Panc1 (cell line): ENCODE measurements around the gene MYL9. TPM values are rescaled to one million over a fixed set of nuclear protein-coding genes. Genes with fewer than 3 reads are reported as not detected.

ENCODE experiments used
- ATAC-seq: fragments of 200-7000 bp; cut with Tn5 transposase; 2 replicates; pipeline ENCODE4 v1.9.1; 2020; ENCODE audit warnings: mild to moderate bottlenecking, moderate library complexity
- BruUV-seq: library from RNA; stranded (reverse); fragments of 400-500 nt; replicated peaks from 2 replicates; lab custom pipeline; 2021; lab: Mats Ljungman, UMichigan
- CTCF ChIA-PET: fragments of 300-600 bp; sonication (Branson Sonifier 250); formaldehyde crosslinking; loops from one replicate; lab custom pipeline; 2022; ENCODE audit warnings: antibody characterized with exemption; lab: Charles Lee
- POLR2A ChIA-PET: fragments of 300-600 bp; sonication (Branson Sonifier 250); formaldehyde crosslinking; loops from one replicate; lab custom pipeline; 2022; ENCODE audit warnings: antibody characterized with exemption; lab: Charles Lee
- DNase-seq: peaks from one replicate; pipeline ENCODE4 v3.0.0-alpha.2; 2010; ENCODE audit warnings: low read depth, low spot score
- H3K27ac ChIP-seq: 2 replicates; pipeline ENCODE4 v1.5.1; 2011; ENCODE audit warnings: mild to moderate bottlenecking, low read length, inconsistent platforms
- H3K27me3 ChIP-seq: fragments of 200-500 bp; sonication (Bioruptor generic); 2 replicates; pipeline ENCODE4 v1.6.0; 2014; ENCODE audit warnings: low read length, inconsistent platforms; ENCODE audit not compliant: control insufficient read depth, insufficient read depth
- H3K36me3 ChIP-seq: fragments of 200-500 bp; sonication (Bioruptor generic); 2 replicates; pipeline ENCODE4 v1.5.1; 2014; ENCODE audit warnings: inconsistent platforms, mild to moderate bottlenecking, low read length, moderate library complexity; ENCODE audit not compliant: control insufficient read depth, insufficient read depth
- H3K4me1 ChIP-seq: 2 replicates; pipeline ENCODE4 v1.5.1; 2011; ENCODE audit warnings: inconsistent platforms, mild to moderate bottlenecking, low read length, moderate library complexity; ENCODE audit not compliant: control insufficient read depth, insufficient read depth
- H3K4me3 ChIP-seq, 2 experiments: 2 replicates each; pipeline ENCODE4 v1.5.1; 2011 to 2012; ENCODE audit warnings: low read depth in 2 of 2, low read length in 2 of 2, mild to moderate bottlenecking in 2 of 2, inconsistent platforms in 1 of 2, moderate library complexity in 1 of 2
- H3K9me3 ChIP-seq: fragments of 200-500 bp; sonication (Bioruptor generic); 2 replicates; pipeline ENCODE4 v1.5.1; 2014; ENCODE audit warnings: low read depth, mild to moderate bottlenecking, inconsistent platforms, low read length, moderate library complexity; ENCODE audit not compliant: control insufficient read depth, insufficient read depth
- POLR2AphosphoS5 ChIP-seq: IDR thresholded peaks from 2 replicates; pipeline ENCODE4 v1.6.1; 2012; ENCODE audit warnings: mild to moderate bottlenecking, low read depth, low read length, moderate library complexity
- SIN3A ChIP-seq: IDR thresholded peaks from 2 replicates; pipeline ENCODE4 v1.6.1; 2012; ENCODE audit warnings: low read depth, mild to moderate bottlenecking, low read length, moderate library complexity, borderline replicate concordance; ENCODE audit not compliant: insufficient read depth
- TCF7L2 ChIP-seq: IDR thresholded peaks from 2 replicates; pipeline ENCODE4 v1.6.1; 2011; ENCODE audit warnings: mild to moderate bottlenecking, low read depth, low read length, inconsistent platforms
- in situ Hi-C: cut with HindIII; loops from 2 replicates; pipeline ENCODE4 v1.10.0; 2016; ENCODE audit warnings: low sequenced_read_pairs, low pct_unique_long_range_greater_than_20kb
- intact Hi-C: fragments of 100-400 bp; cut with micrococcal nuclease; formaldehyde crosslinking; loops from one replicate; pipeline ENCODE4 v1.10.0; 2022; ENCODE audit not compliant: unreplicated experiment
- total RNA-seq: library from RNA; stranded (reverse); gene quantifications from one replicate; pipeline ENCODE4 v1.2.1, GENCODE V29; 2021; ENCODE audit not compliant: unreplicated experiment
- TF ChIP-seq, protein P1 (sequence below): fragments of 450-650 bp; IDR thresholded peaks from 2 replicates; pipeline ENCODE4 v1.5.1; 2017; ENCODE audit warnings: mild to moderate bottlenecking
- TF ChIP-seq, protein P2 (sequence below), 2 experiments: IDR thresholded peaks; 2 replicates each; pipeline ENCODE4 v1.6.1; 2011 to 2012; ENCODE audit warnings: low read depth in 2 of 2, control low read depth in 1 of 2, low read length in 1 of 2, mild to moderate bottlenecking in 1 of 2, moderate library complexity in 1 of 2; ENCODE audit not compliant: insufficient read depth in 1 of 2

The MYL9 gene
- total RNA-seq, 1 experiment from 2014 or later: 107 TPM

DNA sequence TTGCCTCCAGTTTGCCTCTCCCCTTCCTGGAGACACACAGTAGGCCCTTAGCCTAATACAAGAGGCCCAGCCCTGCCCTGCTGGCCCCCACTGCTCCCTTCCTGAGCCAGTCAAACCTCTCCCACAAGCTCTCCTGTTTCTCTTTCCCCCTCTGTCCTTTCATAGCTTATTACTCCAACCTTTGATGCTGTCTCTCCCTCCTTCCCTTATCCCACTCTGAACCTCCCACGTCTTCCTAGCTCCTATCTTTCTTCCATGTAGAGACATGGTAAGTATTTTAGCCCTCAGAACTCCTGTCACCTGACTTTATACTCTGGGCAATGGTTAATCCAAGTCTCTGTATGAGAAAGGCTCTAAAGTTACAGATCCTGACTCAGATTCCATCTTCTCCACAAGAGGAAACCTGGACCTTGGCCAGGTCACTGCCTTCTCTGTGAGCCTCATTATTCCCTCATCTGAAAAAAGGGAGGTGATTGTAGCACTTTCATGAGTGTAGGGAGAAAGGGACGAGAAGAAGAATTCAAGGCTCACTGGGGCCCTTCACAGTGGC is 38.8 kb downstream of the MYL9 start:
- no TSS peak for BruUV-seq
- Histone ChIP-seq H3K36me3 (no peaks in the 10 kb centered on the region), H3K27me3 (no peaks in the 10 kb centered on the region), H3K4me1 (peaks cover 11% of the 10 kb centered on the region; the same call in 1 of the 2 replicates), H3K9me3 (no peaks in the 10 kb centered on the region), H3K4me3 (no peak overlapping the region), H3K27ac (no peak overlapping the region)
- ChIA-PET POLR2A (no interaction called here), CTCF (no interaction called here)
- intact Hi-C loops: no loop called here
- TF ChIP-seq TCF7L2: no peak
- no peak for TF ChIP-seq SIN3A
- TF ChIP-seq, protein P1, sequence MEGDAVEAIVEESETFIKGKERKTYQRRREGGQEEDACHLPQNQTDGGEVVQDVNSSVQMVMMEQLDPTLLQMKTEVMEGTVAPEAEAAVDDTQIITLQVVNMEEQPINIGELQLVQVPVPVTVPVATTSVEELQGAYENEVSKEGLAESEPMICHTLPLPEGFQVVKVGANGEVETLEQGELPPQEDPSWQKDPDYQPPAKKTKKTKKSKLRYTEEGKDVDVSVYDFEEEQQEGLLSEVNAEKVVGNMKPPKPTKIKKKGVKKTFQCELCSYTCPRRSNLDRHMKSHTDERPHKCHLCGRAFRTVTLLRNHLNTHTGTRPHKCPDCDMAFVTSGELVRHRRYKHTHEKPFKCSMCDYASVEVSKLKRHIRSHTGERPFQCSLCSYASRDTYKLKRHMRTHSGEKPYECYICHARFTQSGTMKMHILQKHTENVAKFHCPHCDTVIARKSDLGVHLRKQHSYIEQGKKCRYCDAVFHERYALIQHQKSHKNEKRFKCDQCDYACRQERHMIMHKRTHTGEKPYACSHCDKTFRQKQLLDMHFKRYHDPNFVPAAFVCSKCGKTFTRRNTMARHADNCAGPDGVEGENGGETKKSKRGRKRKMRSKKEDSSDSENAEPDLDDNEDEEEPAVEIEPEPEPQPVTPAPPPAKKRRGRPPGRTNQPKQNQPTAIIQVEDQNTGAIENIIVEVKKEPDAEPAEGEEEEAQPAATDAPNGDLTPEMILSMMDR: no peak
- TF ChIP-seq, protein P2, sequence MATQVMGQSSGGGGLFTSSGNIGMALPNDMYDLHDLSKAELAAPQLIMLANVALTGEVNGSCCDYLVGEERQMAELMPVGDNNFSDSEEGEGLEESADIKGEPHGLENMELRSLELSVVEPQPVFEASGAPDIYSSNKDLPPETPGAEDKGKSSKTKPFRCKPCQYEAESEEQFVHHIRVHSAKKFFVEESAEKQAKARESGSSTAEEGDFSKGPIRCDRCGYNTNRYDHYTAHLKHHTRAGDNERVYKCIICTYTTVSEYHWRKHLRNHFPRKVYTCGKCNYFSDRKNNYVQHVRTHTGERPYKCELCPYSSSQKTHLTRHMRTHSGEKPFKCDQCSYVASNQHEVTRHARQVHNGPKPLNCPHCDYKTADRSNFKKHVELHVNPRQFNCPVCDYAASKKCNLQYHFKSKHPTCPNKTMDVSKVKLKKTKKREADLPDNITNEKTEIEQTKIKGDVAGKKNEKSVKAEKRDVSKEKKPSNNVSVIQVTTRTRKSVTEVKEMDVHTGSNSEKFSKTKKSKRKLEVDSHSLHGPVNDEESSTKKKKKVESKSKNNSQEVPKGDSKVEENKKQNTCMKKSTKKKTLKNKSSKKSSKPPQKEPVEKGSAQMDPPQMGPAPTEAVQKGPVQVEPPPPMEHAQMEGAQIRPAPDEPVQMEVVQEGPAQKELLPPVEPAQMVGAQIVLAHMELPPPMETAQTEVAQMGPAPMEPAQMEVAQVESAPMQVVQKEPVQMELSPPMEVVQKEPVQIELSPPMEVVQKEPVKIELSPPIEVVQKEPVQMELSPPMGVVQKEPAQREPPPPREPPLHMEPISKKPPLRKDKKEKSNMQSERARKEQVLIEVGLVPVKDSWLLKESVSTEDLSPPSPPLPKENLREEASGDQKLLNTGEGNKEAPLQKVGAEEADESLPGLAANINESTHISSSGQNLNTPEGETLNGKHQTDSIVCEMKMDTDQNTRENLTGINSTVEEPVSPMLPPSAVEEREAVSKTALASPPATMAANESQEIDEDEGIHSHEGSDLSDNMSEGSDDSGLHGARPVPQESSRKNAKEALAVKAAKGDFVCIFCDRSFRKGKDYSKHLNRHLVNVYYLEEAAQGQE (IDR thresholded peaks at IDR 0.05; ENCODE audit: insufficient read depth in 1 of 2, low read depth in 2 of 2, low read length in 1 of 2): no peak
- TF ChIP-seq POLR2AphosphoS5: no peak
- DNase-seq (no peak), ATAC-seq (no peak)
- in situ Hi-C loops: no loop called here

DNA sequence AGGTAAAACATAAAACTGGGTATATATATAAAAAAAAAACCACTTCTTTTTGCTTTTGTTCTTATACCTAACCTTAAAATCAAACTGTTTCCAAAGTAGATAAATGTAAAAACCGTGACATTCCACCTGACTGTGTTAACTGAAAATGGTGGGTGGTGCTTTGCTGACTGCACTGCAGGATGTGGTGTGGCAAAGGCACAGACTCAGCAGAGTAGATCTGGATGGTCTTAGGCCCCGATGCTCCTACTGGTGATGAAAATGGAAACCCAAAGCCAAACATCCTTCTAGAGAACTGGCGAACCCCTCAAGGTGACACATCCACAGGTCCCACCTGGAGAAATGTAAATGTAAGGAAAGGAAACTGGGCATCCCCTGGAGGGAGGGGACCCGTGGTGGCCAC is 41.0 kb downstream of the MYL9 start:
- TF ChIP-seq POLR2AphosphoS5: no peak
- TF ChIP-seq, protein P2 (IDR thresholded peaks at IDR 0.05; ENCODE audit: insufficient read depth in 1 of 2, low read depth in 2 of 2, low read length in 1 of 2): no peak
- TF ChIP-seq, protein P1: no peak
- no peak for ATAC-seq
- no peaks in the 10 kb centered on the region for H3K27me3 ChIP-seq
- intact Hi-C loops: no loop called here
- H3K4me1 ChIP-seq: peaks cover 5% of the 10 kb centered on the region; the same call in 1 of the 2 replicates
- H3K27ac ChIP-seq: no peak overlapping the region
- no peak overlapping the region for H3K4me3 ChIP-seq
- BruUV-seq: no TSS peak
- in situ Hi-C loops: no loop called here
- no peaks in the 10 kb centered on the region for H3K9me3 ChIP-seq
- POLR2A ChIA-PET: no interaction called here
- CTCF ChIA-PET: no interaction called here
- no peak for DNase-seq
- H3K36me3 ChIP-seq: no peaks in the 10 kb centered on the region
